IPS DF 4.7 (cell line): ENCODE measurements around the gene MTSS2.
"Not testable (repeated sequence)": the region's sequence is repeated elsewhere in the genome, so short reads cannot be mapped to it uniquely, and the experiment has no call there.

ENCODE experiments used
- DNase-seq: peaks from one replicate; pipeline ENCODE4 v3.0.0-alpha.2; 2013; ENCODE audit warnings: low spot score; ENCODE audit errors: extremely low read depth

The MTSS2 gene

DNA sequence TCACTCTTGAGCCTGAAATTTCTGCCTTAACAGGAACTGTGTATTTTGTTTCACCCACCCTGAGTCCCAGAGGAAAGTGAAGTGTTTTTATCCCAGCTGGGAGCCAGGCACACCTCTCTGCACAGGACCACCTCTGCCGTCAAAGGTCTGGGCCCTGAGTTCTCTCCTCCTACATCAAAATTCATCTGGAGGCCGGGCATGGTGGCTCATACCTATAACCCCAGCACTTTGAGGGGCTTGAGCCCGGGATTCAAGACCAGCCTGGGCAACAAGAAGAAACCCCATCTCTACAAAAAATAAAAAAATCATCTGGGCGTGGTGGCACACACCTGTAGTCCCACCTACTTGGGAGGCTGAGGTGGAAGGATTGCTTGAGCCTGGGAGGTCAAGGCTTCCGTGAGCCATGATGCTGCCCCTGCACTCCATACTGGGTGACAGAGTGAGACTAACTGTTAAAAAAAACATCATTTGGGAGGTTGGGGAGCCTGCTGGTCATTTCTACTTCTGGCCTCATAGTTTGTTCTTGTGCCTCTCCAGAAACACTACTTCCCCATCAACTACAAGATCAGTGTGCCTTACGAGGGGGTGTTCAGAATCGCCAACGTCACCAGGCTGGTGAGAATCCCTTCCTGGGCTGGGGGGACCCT, 29.7 kb downstream of the MTSS2 start:
- no peak for DNase-seq

- peak; percentile 78 for DNase-seq
Measured at GRCh38 chr16:70653809-70654771, 31.8 kb downstream of the MTSS2 start.

DNA sequence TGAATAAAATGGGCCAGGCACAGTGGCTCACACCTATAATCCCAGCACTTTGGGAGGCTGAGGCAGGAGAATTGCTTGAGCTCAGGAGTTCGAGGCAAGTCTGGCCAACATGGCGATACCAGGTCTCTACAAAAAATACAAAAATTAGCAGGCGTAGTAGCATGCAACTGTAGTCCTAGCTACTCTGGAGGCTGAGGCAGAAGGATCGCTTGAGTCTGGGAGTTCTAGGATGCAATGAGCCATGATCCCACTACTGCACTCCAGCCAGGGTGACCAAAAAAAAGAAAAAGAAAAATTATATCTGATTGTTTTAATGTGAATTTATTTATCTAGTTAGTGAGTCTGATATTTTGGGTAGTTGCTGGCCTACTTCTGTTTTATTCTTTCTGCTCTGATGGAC, 32.4 kb downstream of the MTSS2 start:
- DNase-seq = no peak

GRCh38 chr16:70652322-70652721, 33.5 kb downstream of the MTSS2 start:
- no peak for DNase-seq

GRCh38 chr16:70651524-70651923, 34.3 kb downstream of the MTSS2 start:
- DNase-seq = no peak

DNA sequence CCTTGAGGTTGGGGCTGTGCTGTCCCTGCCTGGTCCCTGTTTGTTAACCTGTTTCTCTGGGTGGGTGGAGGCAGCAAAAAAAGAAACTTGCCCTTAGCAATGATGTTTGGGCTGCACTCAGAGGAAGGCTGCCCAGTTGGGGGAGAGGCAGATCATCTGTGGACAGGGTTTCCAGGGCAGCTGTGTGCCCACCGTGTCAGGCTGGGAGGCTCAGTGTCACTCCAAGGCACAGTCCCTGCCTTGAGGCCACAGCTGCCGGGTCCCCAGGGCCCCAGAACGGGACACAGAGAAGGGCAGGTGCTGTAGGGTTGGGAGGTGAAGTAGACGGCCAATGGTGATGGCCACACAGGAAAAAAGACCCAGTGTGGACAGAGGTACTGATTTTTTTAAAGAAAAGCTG, 35.6 kb downstream of the MTSS2 start:
- DNase-seq = no peak

GRCh38 chr16:70649300-70649699, 36.6 kb downstream of the MTSS2 start:
- DNase-seq = no peak

- no peak for DNase-seq
Measured at GRCh38 chr16:70648606-70649005, 37.2 kb downstream of the MTSS2 start.

DNA sequence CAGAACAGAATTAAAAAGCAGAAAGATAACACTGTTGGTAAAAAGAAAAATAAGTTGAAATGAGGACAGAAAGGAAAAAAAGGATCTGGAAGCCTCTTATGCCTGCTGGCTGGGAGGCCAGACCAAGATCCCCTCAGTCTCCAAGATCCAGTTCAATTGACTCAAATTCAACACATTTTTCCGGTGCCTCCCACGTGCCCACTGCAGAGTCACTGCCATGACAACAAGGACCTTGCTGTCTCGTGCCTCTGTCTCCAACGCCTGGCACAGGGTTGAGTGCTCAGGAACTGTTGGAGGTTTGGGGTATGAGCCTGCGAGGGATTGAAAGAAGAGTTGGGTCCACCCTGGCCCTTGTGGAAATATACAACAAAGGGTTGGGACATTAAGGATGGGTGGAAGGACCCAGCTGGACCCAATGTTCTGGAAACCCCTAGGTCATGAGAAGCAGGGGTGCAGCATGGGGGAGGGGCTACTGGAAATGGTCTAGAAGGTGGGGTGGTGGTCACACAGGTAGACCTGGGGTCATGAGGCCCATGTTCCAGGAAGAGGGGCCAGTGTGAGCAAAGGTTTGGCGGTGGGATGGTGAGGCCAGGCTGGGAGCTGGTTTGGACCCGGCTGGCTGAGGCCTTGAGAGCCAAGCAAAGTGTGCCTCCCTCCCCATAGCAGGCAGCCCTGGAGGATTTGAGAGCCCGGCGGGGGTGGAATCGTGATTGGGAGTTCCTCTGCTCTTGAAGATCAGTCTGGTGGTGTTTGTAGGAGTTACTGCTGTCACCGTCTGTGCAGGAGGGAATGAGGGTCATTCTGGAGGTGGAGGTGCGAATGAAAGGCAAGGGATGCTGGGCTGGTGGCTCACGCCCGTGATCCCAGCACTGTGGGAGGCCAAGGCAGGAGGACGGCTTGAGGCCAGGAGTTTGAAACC, 38.2 kb downstream of the MTSS2 start:
- DNase-seq = no peak

DNA sequence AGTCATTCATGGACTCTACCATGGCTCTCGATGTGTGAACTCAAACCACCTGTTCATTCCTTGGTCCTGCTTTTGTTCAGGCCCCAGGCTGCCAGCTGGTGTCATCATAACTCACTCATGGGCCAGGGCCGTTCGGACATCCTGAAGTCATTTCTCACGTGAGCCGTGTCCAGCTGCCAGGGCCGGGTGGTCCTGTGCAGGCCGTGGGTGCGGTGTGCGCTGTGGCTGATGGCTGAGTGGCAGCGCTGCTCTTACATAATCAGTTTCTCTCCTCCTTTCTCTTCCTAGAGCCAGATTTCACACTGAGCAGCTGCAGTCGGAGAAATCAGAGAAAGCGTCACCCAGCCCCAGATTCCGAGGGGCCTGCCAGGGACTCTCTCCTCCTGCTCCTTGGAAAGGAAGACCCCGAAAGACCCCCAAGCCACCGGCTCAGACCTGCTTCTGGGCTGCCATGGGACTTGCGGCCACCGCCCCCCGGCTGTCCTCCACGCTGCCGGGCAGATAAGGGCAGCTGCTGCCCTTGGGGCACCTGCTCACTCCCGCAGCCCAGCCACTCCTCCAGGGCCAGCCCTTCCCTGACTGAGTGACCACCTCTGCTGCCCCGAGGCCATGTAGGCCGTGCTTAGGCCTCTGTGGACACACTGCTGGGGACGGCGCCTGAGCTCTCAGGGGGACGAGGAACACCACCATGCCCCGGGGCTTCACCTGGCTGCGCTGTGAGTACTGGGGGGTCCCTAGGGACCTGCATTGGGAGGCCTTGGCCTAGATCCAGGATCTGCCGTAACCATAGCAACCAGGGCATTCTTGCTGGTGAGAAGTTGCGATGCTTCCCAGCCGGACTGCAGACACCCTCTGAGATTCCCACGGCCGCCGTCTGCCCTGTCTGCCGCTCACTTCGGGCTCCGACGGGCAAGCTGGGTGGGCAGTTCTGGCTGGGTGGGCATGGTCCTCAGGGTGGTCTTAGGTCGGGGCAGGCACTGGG, 39.3 kb downstream of the MTSS2 start, which contains the start of gene IL34:
IL34 (plus strand) TSS at position 300 of the 982 bp plus-strand sequence; CDS start at position 689, 389 bp downstream.
- no peak for DNase-seq

DNA sequence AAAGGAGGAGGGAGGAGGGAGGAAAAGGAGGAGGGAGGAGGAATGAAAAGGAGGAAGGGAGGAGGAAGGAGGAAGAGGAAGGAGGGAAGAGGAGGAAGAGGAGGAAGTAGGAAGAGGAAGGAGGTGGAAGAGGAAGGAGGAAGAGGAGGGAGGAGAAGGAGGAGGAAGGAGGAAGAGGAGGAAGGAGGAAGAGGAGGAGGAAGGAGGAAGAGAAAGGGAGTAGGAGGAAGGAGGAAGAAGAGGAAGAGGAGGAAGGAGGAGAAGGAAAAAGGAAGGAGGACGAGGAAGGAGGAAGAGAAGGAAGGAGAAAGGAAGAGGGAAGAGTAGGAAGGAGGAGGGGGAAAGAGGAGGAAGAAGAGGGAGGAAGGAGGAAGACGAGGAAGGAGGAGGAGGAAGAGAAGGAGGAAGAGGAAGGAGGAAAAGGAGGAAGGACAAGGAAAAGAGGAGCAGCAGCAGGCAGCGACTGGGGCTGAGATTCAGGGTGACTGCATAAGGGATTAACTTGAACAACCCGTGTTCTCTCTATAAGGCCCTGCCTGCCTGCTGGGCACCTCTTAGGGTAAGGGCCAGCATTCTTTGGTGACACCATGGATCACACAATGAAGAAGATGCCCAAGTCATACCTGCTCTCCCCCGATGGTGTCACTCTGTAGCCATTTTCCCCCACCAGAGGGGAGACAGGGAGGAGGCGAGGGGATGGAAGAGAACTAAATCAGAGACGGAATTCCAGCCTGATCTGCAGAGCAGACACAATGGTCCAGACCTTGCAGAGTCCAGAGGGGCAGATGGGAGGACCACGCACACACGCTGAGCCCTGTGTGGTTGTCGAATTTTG, 40.9 kb downstream of the MTSS2 start:
- no peak for DNase-seq

- DNase-seq = not testable (repeated sequence)
Measured at GRCh38 chr16:70643264-70643663, 42.6 kb downstream of the MTSS2 start.

DNA sequence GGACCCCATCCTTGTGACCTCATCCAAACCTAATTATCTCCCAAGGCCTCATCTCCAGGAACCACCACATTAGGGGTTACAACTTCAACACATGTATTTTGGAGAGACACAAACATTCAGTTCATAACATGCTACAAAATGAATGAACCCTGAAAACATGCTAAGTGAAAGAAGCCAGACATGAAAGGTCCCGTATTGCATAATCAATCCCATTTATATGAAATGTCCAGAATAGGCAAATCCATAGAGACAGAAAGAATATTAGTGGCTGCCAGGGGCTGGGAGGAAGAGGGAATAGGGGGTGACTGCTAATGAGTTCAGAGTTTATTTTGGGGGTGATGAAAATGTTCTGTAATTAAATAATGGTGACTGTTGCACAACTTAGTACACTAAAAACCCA, 43.2 kb downstream of the MTSS2 start:
- DNase-seq = no peak

DNA sequence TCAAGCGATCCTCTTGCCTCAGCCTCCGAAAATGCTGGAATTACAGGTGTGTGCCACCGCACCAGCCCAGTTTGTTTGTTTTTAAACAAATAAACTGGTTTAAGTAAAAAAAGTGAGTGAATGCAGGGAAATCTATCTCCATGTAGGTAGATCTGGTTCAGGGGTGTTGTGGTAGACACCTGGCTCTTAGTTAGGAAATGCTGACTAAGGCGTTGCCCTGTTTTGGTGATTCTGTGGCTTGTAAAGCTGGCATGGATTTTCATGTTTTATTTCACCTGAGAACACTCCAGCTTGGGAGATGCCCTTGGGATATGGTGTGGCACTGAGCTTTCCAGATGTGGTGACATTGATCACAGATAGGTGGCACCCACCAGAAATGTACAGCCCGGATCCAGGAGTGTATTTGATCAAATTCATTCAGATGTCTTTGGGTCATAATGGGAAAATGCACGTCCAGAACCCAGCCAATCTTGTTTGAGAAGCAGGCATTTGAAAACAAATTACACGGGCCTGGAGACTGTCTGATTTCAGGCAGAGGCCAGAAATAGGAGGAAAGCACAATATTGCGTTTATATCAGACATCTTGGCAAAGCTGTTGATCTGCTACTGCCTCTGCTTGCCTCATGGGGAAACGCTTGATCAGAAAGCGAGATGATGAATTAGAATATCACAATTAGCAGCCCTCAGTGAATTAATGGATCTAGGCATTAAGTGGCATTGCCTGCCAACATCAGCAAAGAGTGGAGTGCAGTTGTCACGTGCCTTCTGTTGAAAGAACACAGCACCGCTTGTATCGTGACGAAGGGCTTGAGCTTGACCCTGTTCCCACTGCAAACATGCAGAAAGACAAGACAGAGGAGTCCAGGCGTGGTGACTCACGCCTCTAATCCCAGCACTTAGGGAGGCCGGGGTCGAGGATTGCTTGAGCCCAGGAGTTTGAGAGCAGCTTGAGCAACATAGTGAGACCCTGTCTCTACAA, 46.8 kb downstream of the MTSS2 start:
- no peak for DNase-seq
